Measurements from ENCODE around the gene CPSF2. TPM values are rescaled to one million over a fixed set of nuclear protein-coding genes. Genes with fewer than 3 reads are reported as not detected.
A peak's percentile ranks its signal among the peaks of the same experiment; 100 is the strongest.

Gene CPSF2
- total RNA-seq, 4 donors from 2014 or later, result 32.8 to 62.4 (median 39.3) TPM

DNA sequence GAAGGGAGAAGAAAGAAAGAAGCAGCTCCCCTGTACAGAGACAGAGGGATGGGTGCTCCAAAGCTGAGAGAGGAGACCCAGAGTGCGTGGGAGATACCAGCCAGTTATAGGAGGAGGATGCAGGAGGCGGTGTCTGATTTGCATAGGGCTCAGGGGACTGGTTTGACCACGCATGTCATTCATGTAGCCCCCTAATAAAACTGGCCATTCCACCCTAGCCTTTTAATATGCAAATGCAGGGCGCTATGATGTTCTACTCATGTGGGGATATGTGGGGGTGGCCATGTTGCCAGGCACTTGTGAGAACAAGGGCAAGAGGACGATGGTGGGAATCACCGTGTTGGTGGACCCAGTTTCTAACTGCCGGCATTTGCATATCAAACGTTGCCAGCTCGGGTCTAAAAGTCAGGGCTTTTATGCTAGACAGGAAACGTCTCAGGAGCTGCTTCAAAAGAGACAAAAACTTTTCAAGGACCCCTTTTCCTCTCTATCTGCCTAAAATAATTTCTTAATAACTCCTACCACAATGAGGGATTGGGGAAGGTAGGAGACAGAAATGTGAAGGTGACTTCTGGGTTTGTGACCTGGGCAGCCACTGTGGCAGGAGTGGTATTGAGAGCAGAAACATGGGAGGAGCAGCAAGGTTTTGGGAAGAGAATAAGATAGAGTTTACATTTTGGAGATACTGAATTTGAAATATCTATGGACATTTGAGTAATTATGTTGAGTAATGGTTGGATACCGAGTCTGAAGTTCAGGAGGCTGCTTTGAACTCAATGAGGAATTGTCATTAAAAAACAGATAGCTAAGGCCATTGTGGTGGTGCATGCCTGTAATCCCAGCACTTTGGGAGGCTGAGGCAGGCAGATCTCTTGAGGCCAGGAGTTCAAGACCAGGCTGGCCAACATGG lies 13.2 kb upstream of the CPSF2 start:
- 16 to 26% methylated on average over 6 to 11 of the region's 11 CpGs for WGBS, 2 donors (ENCODE audit: low coverage in 1 of 2)
- no peak overlapping the region for H3K27ac ChIP-seq
- no peaks in the 10 kb centered on the region for H3K9me3 ChIP-seq
- no peaks in the 10 kb centered on the region for H3K36me3 ChIP-seq
- H3K27me3 ChIP-seq, result no peaks in the 10 kb centered on the region
- no peak overlapping the region for H3K4me3 ChIP-seq
- H3K4me1 ChIP-seq, result peaks cover 0 to 25% (median 11%) of the 10 kb centered on the region in 3 donors
- no peak for ATAC-seq
- no peak for TF ChIP-seq EP300 (IDR thresholded peaks at IDR 0.05)
- TF ChIP-seq, protein P1, sequence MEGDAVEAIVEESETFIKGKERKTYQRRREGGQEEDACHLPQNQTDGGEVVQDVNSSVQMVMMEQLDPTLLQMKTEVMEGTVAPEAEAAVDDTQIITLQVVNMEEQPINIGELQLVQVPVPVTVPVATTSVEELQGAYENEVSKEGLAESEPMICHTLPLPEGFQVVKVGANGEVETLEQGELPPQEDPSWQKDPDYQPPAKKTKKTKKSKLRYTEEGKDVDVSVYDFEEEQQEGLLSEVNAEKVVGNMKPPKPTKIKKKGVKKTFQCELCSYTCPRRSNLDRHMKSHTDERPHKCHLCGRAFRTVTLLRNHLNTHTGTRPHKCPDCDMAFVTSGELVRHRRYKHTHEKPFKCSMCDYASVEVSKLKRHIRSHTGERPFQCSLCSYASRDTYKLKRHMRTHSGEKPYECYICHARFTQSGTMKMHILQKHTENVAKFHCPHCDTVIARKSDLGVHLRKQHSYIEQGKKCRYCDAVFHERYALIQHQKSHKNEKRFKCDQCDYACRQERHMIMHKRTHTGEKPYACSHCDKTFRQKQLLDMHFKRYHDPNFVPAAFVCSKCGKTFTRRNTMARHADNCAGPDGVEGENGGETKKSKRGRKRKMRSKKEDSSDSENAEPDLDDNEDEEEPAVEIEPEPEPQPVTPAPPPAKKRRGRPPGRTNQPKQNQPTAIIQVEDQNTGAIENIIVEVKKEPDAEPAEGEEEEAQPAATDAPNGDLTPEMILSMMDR (IDR thresholded peaks at IDR 0.05), result no peak
- TF ChIP-seq POLR2A (IDR thresholded peaks at IDR 0.05), result no peak
- TF ChIP-seq POLR2AphosphoS5 (IDR thresholded peaks at IDR 0.05), result no peak

GRCh38 chr14:92109490-92109889 lies 12.3 kb upstream of the CPSF2 start:
- Histone ChIP-seq H3K9me3 (no peaks in the 10 kb centered on the region), H3K27ac (no peak overlapping the region), H3K4me3 (no peak overlapping the region), H3K27me3 (no peaks in the 10 kb centered on the region), H3K36me3 (peaks cover 0 to 5% of the 10 kb centered on the region in 2 donors), H3K4me1 (peaks cover 0 to 16% (median 11%) of the 10 kb centered on the region in 3 donors)
- TF ChIP-seq, protein P1 (IDR thresholded peaks at IDR 0.05), result no peak
- TF ChIP-seq POLR2A (IDR thresholded peaks at IDR 0.05), result no peak
- no peak for TF ChIP-seq EP300 (IDR thresholded peaks at IDR 0.05)
- no peak for TF ChIP-seq POLR2AphosphoS5 (IDR thresholded peaks at IDR 0.05)
- no peak for ATAC-seq
- 72 to 79% methylated on average over 2 to 5 of the region's 5 CpGs for WGBS, 2 donors (ENCODE audit: low coverage in 1 of 2)

- Histone ChIP-seq H3K9me3 (no peaks in the 10 kb centered on the region), H3K27me3 (no peaks in the 10 kb centered on the region), H3K4me1 (peaks cover 0 to 81% (median 13%) of the 10 kb centered on the region in 3 donors), H3K4me3 (peak overlapping the region; percentile 81 to 84), H3K36me3 (peaks cover 0 to 27% of the 10 kb centered on the region in 2 donors), H3K27ac (peak overlapping the region; percentile 91 to 97 (median 94))
- ATAC-seq, result peak; percentile 35
- TF ChIP-seq POLR2A (IDR thresholded peaks at IDR 0.05) (peak in 1 of 2 donors; percentile 16), EP300 (IDR thresholded peaks at IDR 0.05) (no peak)
- 0 to 1% methylated on average over 20 to 21 of the region's 36 CpGs for WGBS, 2 donors (ENCODE audit: low coverage in 1 of 2)
Measured at GRCh38 chr14:92121207-92121669, 531 bp upstream of the CPSF2 start.

GRCh38 chr14:92122351-92122677 lies 545 bp downstream of the CPSF2 start:
- 0% methylated on average over 6 to 22 of the region's 22 CpGs for WGBS, 2 donors (ENCODE audit: low coverage in 1 of 2)
- peak; percentile 13 for ATAC-seq

GRCh38 chr14:92122761-92123160 lies 992 bp downstream of the CPSF2 start:
- Histone ChIP-seq H3K27me3 (no peaks in the 10 kb centered on the region), H3K4me3 (peak overlapping the region; percentile 81 to 84), H3K36me3 (peaks cover 0 to 27% of the 10 kb centered on the region in 2 donors), H3K27ac (peak overlapping the region; percentile 91 to 97 (median 94)), H3K9me3 (no peaks in the 10 kb centered on the region), H3K4me1 (peaks cover 0 to 74% (median 11%) of the 10 kb centered on the region in 3 donors)
- WGBS, 2 donors (ENCODE audit: low coverage in 1 of 2), result 31 to 46% methylated on average over 4 to 7 of the region's 9 CpGs
- no peak for ATAC-seq
- TF ChIP-seq, protein P1 (IDR thresholded peaks at IDR 0.05), result no peak
- no peak for TF ChIP-seq POLR2A (IDR thresholded peaks at IDR 0.05)
- TF ChIP-seq EP300 (IDR thresholded peaks at IDR 0.05), result no peak
- no peak for TF ChIP-seq POLR2AphosphoS5 (IDR thresholded peaks at IDR 0.05)

More at GRCh38 chr14:92122351-92122677, 545 bp downstream of the CPSF2 start:
- peak overlapping the region; percentile 81 to 84 for H3K4me3 ChIP-seq
- peak overlapping the region; percentile 91 to 97 (median 94) for H3K27ac ChIP-seq
- H3K36me3 ChIP-seq, result peaks cover 0 to 27% of the 10 kb centered on the region in 2 donors
- peaks cover 0 to 79% (median 11%) of the 10 kb centered on the region in 3 donors for H3K4me1 ChIP-seq
- H3K9me3 ChIP-seq, result no peaks in the 10 kb centered on the region
- TF ChIP-seq EP300 (IDR thresholded peaks at IDR 0.05) (no peak), POLR2AphosphoS5 (IDR thresholded peaks at IDR 0.05) (no peak), POLR2A (IDR thresholded peaks at IDR 0.05) (no peak)
- TF ChIP-seq, protein P1 (IDR thresholded peaks at IDR 0.05), result no peak
- H3K27me3 ChIP-seq, result no peaks in the 10 kb centered on the region
